BJ (cell line): Measurements from ENCODE around the gene SLC35F4. TPM values are rescaled to one million over a fixed set of nuclear protein-coding genes. Genes with fewer than 3 reads are reported as not detected.

Experiments used
- CTCF ChIA-PET: fragments of 350-600 bp; formaldehyde crosslinking; extraction: SDS; loops from one replicate; lab custom pipeline; 2021; ENCODE audit warnings: antibody characterized with exemption, inconsistent platforms; lab: Yijun Ruan, JAX
- POLR2A ChIA-PET: fragments of 300-600 bp; sonication (Branson Sonifier 250); formaldehyde crosslinking; extraction: SDS; loops from one replicate; lab custom pipeline; 2021; ENCODE audit warnings: antibody characterized with exemption; lab: Charles Lee
- DNase-seq: peaks from one replicate; pipeline ENCODE4 v3.0.0-alpha.2; 2011; ENCODE audit warnings: low read depth
- H3K27me3 ChIP-seq: 2 replicates; pipeline ENCODE4 v1.6.0; 2011; ENCODE audit warnings: low read length; ENCODE audit not compliant: control insufficient read depth, insufficient read depth
- H3K36me3 ChIP-seq: 2 replicates; pipeline ENCODE4 v1.5.1; 2011; ENCODE audit warnings: low read length; ENCODE audit not compliant: control insufficient read depth, insufficient read depth
- H3K4me3 ChIP-seq: 2 replicates; pipeline ENCODE4 v1.5.1; 2011; ENCODE audit warnings: low read depth, mild to moderate bottlenecking, control low read depth, low read length
- polyA plus RNA-seq: library from polyadenylated mRNA; depleted of rRNA; stranded (reverse); fragments of >200 nt; gene quantifications from 2 replicates; pipeline ENCODE4 v1.2.3, GENCODE V29; 2011
- TF ChIP-seq, protein P1 (sequence below): IDR thresholded peaks from 2 replicates; pipeline ENCODE4 v1.5.1; 2011; ENCODE audit warnings: low read depth, mild to moderate bottlenecking, control low read depth, inconsistent platforms, low read length, moderate library complexity; ENCODE audit not compliant: insufficient read depth

SLC35F4 gene
- polyA plus RNA-seq, 1 experiment, result not detected

DNA sequence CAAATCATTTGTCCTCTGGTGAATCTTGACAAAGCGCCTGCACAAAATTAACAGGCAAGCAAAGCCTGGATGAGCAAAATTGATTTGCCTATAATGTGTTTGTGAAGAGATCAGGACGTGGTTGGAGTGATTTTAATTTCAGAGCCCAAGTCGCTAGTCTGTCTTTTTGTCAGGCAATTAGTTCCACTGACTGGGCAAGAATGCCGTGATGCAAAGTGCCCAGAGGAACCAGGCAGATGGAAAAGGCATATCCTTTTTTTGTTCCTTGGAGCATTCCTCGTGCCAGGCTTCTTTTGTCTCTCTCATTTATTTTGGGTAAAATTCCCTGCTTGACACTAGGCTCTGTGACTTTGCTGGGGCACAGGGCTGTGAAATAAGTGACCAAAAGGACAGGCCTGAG is 306.3 kb downstream of the SLC35F4 start:
- H3K36me3 ChIP-seq, result no peaks in the 10 kb centered on the region
- TF ChIP-seq, protein P1, sequence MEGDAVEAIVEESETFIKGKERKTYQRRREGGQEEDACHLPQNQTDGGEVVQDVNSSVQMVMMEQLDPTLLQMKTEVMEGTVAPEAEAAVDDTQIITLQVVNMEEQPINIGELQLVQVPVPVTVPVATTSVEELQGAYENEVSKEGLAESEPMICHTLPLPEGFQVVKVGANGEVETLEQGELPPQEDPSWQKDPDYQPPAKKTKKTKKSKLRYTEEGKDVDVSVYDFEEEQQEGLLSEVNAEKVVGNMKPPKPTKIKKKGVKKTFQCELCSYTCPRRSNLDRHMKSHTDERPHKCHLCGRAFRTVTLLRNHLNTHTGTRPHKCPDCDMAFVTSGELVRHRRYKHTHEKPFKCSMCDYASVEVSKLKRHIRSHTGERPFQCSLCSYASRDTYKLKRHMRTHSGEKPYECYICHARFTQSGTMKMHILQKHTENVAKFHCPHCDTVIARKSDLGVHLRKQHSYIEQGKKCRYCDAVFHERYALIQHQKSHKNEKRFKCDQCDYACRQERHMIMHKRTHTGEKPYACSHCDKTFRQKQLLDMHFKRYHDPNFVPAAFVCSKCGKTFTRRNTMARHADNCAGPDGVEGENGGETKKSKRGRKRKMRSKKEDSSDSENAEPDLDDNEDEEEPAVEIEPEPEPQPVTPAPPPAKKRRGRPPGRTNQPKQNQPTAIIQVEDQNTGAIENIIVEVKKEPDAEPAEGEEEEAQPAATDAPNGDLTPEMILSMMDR, result no peak
- H3K4me3 ChIP-seq, result no peak overlapping the region
- no peak for DNase-seq
- ChIA-PET POLR2A (no interaction called here), CTCF (no interaction called here)
- no peaks in the 10 kb centered on the region for H3K27me3 ChIP-seq

DNA sequence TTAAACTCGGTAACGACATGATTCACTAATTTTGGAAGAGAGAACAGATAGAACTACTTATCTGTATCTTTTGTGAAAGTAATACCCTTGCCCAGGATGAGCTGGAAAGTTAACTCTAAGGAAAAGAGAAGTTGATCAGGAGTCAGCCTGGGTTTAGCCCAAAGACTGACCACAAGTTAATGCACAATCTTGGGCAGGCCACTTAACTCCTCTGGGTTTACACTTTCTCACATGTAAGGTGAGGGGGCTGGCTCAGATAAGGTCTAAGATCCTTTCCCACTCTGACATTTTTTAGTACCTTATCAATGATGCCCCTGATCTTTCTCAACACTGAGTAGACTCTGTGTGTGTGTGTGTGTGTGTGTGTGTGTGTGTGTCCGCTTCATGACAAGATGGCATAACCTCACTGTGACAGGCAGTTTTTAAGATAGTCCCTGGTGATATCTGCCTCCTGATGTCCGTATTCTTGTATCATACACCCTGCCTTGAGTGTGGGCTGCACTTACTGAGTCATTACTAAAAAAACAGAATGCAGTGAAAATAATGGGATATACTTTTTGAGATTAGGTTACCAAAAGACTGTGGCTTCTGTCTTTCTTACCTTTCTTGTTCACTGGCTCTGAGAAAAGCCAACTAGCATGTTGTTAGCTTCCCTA is 316.0 kb downstream of the SLC35F4 start:
- ChIA-PET POLR2A (no interaction called here), CTCF (no interaction called here)
- no peaks in the 10 kb centered on the region for H3K36me3 ChIP-seq
- TF ChIP-seq, protein P1, result no peak
- no peak overlapping the region for H3K4me3 ChIP-seq
- no peak for DNase-seq
- H3K27me3 ChIP-seq, result no peaks in the 10 kb centered on the region

DNA sequence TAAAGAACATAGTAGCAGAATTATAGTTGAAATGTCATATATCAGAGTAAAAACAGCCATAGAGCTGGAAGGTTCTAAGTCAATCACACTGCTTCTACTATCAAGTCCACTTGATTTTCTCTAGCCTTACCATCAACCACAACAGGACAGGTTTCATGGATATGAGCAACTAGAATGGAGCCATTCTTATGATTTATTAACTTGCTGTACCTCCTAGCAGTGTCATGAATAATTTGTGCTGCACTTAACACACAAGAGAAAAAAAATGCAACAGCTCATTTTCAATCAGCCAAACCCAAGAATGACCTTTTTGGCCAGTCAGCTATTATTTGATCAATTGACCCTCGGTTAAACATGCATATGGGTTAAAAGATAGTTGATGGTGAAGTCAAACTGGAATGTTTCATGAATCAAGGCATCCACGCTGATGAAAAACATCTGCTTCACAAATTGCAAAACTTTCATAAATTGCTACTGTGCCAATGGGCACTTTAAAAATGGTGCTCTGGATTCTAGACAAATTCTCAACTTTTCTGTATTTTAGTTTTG is 316.8 kb downstream of the SLC35F4 start:
- ChIA-PET POLR2A (no interaction called here), CTCF (no interaction called here)
- no peak overlapping the region for H3K4me3 ChIP-seq
- TF ChIP-seq, protein P1, result no peak
- H3K36me3 ChIP-seq, result no peaks in the 10 kb centered on the region
- H3K27me3 ChIP-seq, result no peaks in the 10 kb centered on the region
- no peak for DNase-seq

DNA sequence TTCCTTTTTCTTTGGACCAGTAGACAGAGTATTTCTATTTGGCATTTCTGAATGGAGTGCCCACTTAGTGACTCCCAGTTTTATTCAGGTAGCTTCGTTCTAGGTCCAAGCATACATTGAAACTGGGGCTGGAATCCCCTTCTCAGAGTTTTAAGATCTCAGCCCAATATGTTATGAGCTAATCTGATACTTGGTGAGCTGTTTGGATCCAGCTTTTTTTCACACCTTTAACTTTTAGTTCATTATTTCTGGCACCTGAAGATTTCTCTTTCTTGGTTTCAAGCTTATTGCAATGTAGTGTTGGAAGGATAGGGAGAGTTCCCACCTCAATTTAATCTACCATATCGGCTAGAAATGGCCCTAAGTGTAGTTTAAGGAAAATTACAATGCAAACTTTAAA is 318.8 kb downstream of the SLC35F4 start:
- Histone ChIP-seq H3K36me3 (no peaks in the 10 kb centered on the region), H3K27me3 (no peaks in the 10 kb centered on the region), H3K4me3 (no peak overlapping the region)
- POLR2A ChIA-PET, result no interaction called here
- CTCF ChIA-PET, result no interaction called here
- TF ChIP-seq, protein P1, result no peak
- no peak for DNase-seq

DNA sequence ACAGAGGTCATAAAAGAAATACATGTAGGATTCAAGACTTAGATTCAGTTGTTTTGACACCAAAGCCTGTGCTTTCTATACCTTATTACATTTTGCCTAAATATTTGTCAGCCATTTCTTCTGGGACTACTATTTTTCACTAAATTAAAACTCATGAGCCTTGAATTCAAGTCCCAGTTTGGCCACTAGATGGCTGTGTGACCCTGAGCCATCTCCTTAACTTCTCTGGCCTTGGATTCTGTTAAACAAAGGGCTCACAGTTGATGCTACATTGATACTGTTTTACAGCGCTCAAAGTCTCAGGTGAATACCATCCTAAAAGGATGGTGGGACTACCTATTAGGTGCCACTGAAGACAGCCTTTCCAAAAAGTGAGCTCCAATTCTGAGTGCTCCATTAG is 332.7 kb downstream of the SLC35F4 start:
- no peak for DNase-seq

More for the DNA sequence above, 332.7 kb downstream of the SLC35F4 start:
- CTCF ChIA-PET, result interaction anchor here (0.8 to 1.4 kb wide), 2 partner anchors 11 to 177 kb away, joined by 3 read pairs; no protein-coding TSS in a partner anchor
- Histone ChIP-seq H3K27me3 (no peaks in the 10 kb centered on the region), H3K4me3 (no peak overlapping the region), H3K36me3 (no peaks in the 10 kb centered on the region)
- POLR2A ChIA-PET, result no interaction called here
- TF ChIP-seq, protein P1, result no peak; the same call in 1 of the 2 replicates
